K562 (cell line): ENCODE data around the gene MAN1B1. TPM values are rescaled to one million over a fixed set of nuclear protein-coding genes. Genes with fewer than 3 reads are reported as not detected.

Experiments used
- ATF1 ChIP-seq, 2 experiments: fragments of 450-650 bp in 1 of 2; IDR thresholded peaks; 2 replicates each; pipeline ENCODE4 v1.6.1; 2016; ENCODE audit warnings: missing compliant biosample characterization in 1 of 2, missing genetic modification characterization in 1 of 2
- EP300 ChIP-seq: IDR thresholded peaks from 2 replicates; pipeline ENCODE4 v1.6.1; 2012; ENCODE audit warnings: low read length, improper control_type of control experiment
- SIN3A ChIP-seq, 2 experiments: fragments of 150-350 bp in 1 of 2; IDR thresholded peaks; 2 replicates each; pipeline ENCODE4 v1.6.1; 2011 to 2016; ENCODE audit warnings: borderline replicate concordance in 2 of 2, low read depth in 2 of 2, low read length in 2 of 2, mild to moderate bottlenecking in 2 of 2, moderate library complexity in 2 of 2; ENCODE audit not compliant: control insufficient read depth in 1 of 2
- SMAD4 ChIP-seq: fragments of 250-450 bp; sonication (Bioruptor Pico); conservative IDR thresholded peaks from 2 replicates; pipeline ENCODE4 v1.8.0; 2021; ENCODE audit warnings: inconsistent platforms, mild to moderate bottlenecking, moderate library complexity
- TAF15 ChIP-seq: fragments of 200-400 bp; formaldehyde crosslinking; IDR thresholded peaks from 2 replicates; pipeline ENCODE4 v1.6.1; 2017; ENCODE audit warnings: mild to moderate bottlenecking, low read depth, low read length, moderate library complexity
- TCF7 ChIP-seq: sonication (generic); IDR thresholded peaks from 2 replicates; pipeline ENCODE4 v1.6.1; 2016; ENCODE audit warnings: antibody characterized with exemption, borderline replicate concordance
- TFAM ChIP-seq: fragments of 250-450 bp; sonication (Bioruptor Pico); conservative IDR thresholded peaks from 2 replicates; pipeline ENCODE4 v1.5.0; 2021; ENCODE audit warnings: mild to moderate bottlenecking, moderate library complexity
- TSC22D4 ChIP-seq: fragments of 450-650 bp; IDR thresholded peaks from 2 replicates; pipeline ENCODE4 v1.6.1; 2016; ENCODE audit warnings: missing genetic modification characterization, missing biosample characterization, control low read depth
- ZBTB8A ChIP-seq: fragments of 450-650 bp; IDR thresholded peaks from 2 replicates; pipeline ENCODE4 v1.6.1; 2018; ENCODE audit warnings: mild to moderate bottlenecking, moderate library complexity; ENCODE audit not compliant: partially characterized antibody
- ZNF134 ChIP-seq: fragments of 250-450 bp; sonication (Bioruptor Pico); conservative IDR thresholded peaks from 2 replicates; pipeline ENCODE4 v1.4.0; 2020
- ZNF584 ChIP-seq: fragments of 200-800 bp; sonication (Bioruptor generic); IDR thresholded peaks from 2 replicates; pipeline ENCODE4 v1.6.1; 2016; ENCODE audit warnings: low read depth, mild to moderate bottlenecking, missing genetic modification characterization, missing compliant biosample characterization
- ZNF668 ChIP-seq: fragments of 250-450 bp; sonication (Bioruptor Pico); IDR thresholded peaks from 2 replicates; pipeline ENCODE4 v1.8.0; 2022; ENCODE audit warnings: mild to moderate bottlenecking, inconsistent platforms
- polyA plus RNA-seq, 8 experiments: library from polyadenylated mRNA; depleted of rRNA in 4 of 8; stranded (reverse) in 5 of 8; unstranded in 3 of 8; fragments of >200 nt; fragmentation: Nextera tagmentation in 2 of 8; fragmentation: Illumina TruSeq in 1 of 8; extraction: Ambion mirVana in 2 of 8; extraction: Trizol in 1 of 8; gene quantifications; 2 replicates each; pipeline versions ENCODE4 v1.2.1 to v1.2.3, GENCODE V29; 2011 to 2014; ENCODE audit warnings: inconsistent platforms in 1 of 8, missing spikeins in 1 of 8
- total RNA-seq, 7 experiments: library from RNA; depleted of rRNA in 6 of 7; stranded (reverse); fragments of >200 nt in 6 of 7; fragmentation: Illumina TruSeq in 2 of 7; extraction: Trizol in 2 of 7; gene quantifications; 2 replicates each; pipeline versions ENCODE4 v1.2.1 to v1.2.3, GENCODE V29; 2011 to 2021; ENCODE audit warnings: low replicate concordance in 1 of 7
- TF ChIP-seq, protein P1 (sequence below): fragments of 250-450 bp; sonication (Bioruptor Pico); IDR thresholded peaks from 2 replicates; pipeline ENCODE4 v1.5.0; 2022; ENCODE audit warnings: mild to moderate bottlenecking
- TF ChIP-seq, protein P2 (sequence below): sonication (generic); formaldehyde crosslinking; IDR thresholded peaks from 2 replicates; pipeline ENCODE4 v1.9.0; 2022; ENCODE audit warnings: mild to moderate bottlenecking, missing genetic modification reagents
- TF ChIP-seq, protein P3 (sequence below), 2 experiments: IDR thresholded peaks; 2 replicates each; pipeline ENCODE4 v1.6.1; 2011; ENCODE audit warnings: borderline replicate concordance in 1 of 2, control low read depth in 1 of 2, low read depth in 1 of 2, low read length in 1 of 2, mild to moderate bottlenecking in 1 of 2, mixed read lengths in 1 of 2, moderate library complexity in 1 of 2; ENCODE audit not compliant: insufficient read depth in 1 of 2, insufficient read length in 1 of 2, poor library complexity in 1 of 2, severe bottlenecking in 1 of 2; ENCODE audit errors: extremely low read depth in 1 of 2
- TF ChIP-seq, protein P4 (sequence below): fragments of 450-650 bp; IDR thresholded peaks from 2 replicates; pipeline ENCODE4 v1.7.0; 2016; ENCODE audit warnings: borderline replicate concordance
- TF ChIP-seq, protein P5 (sequence below): sonication (generic); formaldehyde crosslinking; IDR thresholded peaks from 2 replicates; pipeline ENCODE4 v1.8.0; 2022; ENCODE audit warnings: missing genetic modification reagents, mild to moderate bottlenecking, borderline replicate concordance
- TF ChIP-seq, protein P6 (sequence below), 2 experiments: fragments of 450-650 bp; conservative IDR thresholded peaks; 2 replicates each; pipeline ENCODE4 v1.6.1; 2017; ENCODE audit warnings: mild to moderate bottlenecking in 2 of 2, moderate library complexity in 2 of 2

The MAN1B1 gene
- total and polyA plus RNA-seq, 9 of the 15 experiments (the other 6 are each of a cell fraction or from before 2014, with no cell fraction given): 0.55 to 36.6 (median 27.3) TPM

DNA sequence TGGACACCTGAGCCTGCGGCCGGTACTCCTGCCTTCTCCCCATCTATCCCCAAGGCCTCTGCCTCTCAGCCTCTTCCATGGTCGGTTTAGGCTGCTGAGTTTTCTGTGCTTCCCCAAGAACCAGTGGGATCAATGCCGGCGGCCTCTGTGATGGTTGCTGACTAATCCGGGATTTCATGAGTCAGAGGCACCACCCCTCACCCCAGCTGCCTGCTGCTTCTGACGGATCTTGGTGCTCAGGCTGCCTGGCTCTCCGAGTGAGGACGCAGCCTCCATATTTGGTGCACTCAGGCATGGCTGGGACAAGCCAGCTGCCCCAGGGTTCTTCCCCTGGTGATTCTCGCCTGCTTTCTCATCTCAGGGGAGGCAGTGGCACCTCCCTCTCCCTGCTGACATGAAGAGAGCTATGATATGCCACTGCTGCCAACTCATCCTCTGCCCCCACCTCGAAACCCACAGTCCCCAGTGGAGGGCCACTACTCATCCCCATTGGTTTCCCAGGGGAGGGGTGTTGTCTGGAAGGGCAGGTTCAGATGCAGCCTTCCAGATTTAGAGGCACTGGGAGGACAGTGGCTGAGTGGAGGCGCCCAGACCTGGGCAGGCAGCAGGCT, 3.3 kb upstream of the MAN1B1 start (continued):
- TF ChIP-seq, protein P1, sequence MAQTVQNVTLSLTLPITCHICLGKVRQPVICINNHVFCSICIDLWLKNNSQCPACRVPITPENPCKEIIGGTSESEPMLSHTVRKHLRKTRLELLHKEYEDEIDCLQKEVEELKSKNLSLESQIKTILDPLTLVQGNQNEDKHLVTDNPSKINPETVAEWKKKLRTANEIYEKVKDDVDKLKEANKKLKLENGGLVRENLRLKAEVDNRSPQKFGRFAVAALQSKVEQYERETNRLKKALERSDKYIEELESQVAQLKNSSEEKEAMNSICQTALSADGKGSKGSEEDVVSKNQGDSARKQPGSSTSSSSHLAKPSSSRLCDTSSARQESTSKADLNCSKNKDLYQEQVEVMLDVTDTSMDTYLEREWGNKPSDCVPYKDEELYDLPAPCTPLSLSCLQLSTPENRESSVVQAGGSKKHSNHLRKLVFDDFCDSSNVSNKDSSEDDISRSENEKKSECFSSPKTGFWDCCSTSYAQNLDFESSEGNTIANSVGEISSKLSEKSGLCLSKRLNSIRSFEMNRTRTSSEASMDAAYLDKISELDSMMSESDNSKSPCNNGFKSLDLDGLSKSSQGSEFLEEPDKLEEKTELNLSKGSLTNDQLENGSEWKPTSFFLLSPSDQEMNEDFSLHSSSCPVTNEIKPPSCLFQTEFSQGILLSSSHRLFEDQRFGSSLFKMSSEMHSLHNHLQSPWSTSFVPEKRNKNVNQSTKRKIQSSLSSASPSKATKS: no peak
- TF ChIP-seq, protein P2, sequence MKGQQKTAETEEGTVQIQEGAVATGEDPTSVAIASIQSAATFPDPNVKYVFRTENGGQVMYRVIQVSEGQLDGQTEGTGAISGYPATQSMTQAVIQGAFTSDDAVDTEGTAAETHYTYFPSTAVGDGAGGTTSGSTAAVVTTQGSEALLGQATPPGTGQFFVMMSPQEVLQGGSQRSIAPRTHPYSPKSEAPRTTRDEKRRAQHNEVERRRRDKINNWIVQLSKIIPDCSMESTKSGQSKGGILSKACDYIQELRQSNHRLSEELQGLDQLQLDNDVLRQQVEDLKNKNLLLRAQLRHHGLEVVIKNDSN: no peak
- TF ChIP-seq EP300: peak; percentile 10; the same call in 1 of the 2 replicates
- no peak for TF ChIP-seq ZBTB8A
- TF ChIP-seq ZNF668 (CRISPR knock-in tag): no peak
- TF ChIP-seq, protein P3, sequence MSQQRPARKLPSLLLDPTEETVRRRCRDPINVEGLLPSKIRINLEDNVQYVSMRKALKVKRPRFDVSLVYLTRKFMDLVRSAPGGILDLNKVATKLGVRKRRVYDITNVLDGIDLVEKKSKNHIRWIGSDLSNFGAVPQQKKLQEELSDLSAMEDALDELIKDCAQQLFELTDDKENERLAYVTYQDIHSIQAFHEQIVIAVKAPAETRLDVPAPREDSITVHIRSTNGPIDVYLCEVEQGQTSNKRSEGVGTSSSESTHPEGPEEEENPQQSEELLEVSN (IDR thresholded peaks at IDR 0.05; ENCODE audit: borderline replicate concordance in 1 of 2, extremely low read depth in 1 of 2, insufficient read depth in 1 of 2, insufficient read length in 1 of 2, low read depth in 1 of 2, low read length in 1 of 2, poor library complexity in 1 of 2, severe bottlenecking in 1 of 2): no peak
- no peak for TF ChIP-seq ATF1 (CRISPR knock-in tag; IDR thresholded peaks at IDR 0.05)
- no peak for TF ChIP-seq ATF1 (tag; IDR thresholded peaks at IDR 0.05)
- TF ChIP-seq, protein P4, sequence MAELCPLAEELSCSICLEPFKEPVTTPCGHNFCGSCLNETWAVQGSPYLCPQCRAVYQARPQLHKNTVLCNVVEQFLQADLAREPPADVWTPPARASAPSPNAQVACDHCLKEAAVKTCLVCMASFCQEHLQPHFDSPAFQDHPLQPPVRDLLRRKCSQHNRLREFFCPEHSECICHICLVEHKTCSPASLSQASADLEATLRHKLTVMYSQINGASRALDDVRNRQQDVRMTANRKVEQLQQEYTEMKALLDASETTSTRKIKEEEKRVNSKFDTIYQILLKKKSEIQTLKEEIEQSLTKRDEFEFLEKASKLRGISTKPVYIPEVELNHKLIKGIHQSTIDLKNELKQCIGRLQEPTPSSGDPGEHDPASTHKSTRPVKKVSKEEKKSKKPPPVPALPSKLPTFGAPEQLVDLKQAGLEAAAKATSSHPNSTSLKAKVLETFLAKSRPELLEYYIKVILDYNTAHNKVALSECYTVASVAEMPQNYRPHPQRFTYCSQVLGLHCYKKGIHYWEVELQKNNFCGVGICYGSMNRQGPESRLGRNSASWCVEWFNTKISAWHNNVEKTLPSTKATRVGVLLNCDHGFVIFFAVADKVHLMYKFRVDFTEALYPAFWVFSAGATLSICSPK: no peak
- TF ChIP-seq, protein P5, sequence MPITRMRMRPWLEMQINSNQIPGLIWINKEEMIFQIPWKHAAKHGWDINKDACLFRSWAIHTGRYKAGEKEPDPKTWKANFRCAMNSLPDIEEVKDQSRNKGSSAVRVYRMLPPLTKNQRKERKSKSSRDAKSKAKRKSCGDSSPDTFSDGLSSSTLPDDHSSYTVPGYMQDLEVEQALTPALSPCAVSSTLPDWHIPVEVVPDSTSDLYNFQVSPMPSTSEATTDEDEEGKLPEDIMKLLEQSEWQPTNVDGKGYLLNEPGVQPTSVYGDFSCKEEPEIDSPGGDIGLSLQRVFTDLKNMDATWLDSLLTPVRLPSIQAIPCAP (CRISPR knock-in tag): no peak
- TF ChIP-seq SIN3A (IDR thresholded peaks at IDR 0.05; ENCODE audit: borderline replicate concordance in 2 of 2, control insufficient read depth in 1 of 2, low read depth in 2 of 2, low read length in 2 of 2): no peak
- peak; percentile 77 for TF ChIP-seq ZNF134 (CRISPR knock-in tag)
- TF ChIP-seq TAF15: no peak
- TF ChIP-seq SMAD4: no peak
- TF ChIP-seq, protein P6, sequence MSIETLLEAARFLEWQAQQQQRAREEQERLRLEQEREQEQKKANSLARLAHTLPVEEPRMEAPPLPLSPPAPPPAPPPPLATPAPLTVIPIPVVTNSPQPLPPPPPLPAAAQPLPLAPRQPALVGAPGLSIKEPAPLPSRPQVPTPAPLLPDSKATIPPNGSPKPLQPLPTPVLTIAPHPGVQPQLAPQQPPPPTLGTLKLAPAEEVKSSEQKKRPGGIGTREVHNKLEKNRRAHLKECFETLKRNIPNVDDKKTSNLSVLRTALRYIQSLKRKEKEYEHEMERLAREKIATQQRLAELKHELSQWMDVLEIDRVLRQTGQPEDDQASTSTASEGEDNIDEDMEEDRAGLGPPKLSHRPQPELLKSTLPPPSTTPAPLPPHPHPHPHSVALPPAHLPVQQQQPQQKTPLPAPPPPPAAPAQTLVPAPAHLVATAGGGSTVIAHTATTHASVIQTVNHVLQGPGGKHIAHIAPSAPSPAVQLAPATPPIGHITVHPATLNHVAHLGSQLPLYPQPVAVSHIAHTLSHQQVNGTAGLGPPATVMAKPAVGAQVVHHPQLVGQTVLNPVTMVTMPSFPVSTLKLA (conservative IDR thresholded peaks at IDR 0.05): 0 out of 4 replicates have a peak, but pooled peaks of 1 of the 2 experiments have one; percentile 32
- TF ChIP-seq ZNF584 (CRISPR knock-in tag): no peak
- no peak for TF ChIP-seq TSC22D4
- no peak for TF ChIP-seq TFAM (CRISPR knock-in tag)
- TF ChIP-seq TCF7: no peak
